Activated T-helper 1 cell treated with anti-CD3 and anti-CD28 coated beads, Interleukin-12 subunit alpha, Interleukin-12 subunit beta, Interleukin-2, Interleukin-4 antibody, amounts not matched to agents 30 ng/mL and 10 ng/mL and 1 ng/mL, durations not matched to agents 14 hours and 24 hours and 36 hours (primary cell): ENCODE results near the gene TM6SF1. TPM values are rescaled to one million over a fixed set of nuclear protein-coding genes. Genes with fewer than 3 reads are reported as not detected.

Experiments
- DNase-seq: peaks from one replicate; pipeline ENCODE4 v3.0.0; 2021; ENCODE audit warnings: low spot score
- H3K27ac Mint-ChIP-seq: one replicate; pipeline ENCODE4 v1.8.0; 2021; ENCODE audit warnings: mild to moderate bottlenecking, mixed read lengths
- H3K27me3 Mint-ChIP-seq: one replicate; pipeline ENCODE4 v1.8.0; 2022; ENCODE audit warnings: mild to moderate bottlenecking, moderate library complexity, mixed read lengths; ENCODE audit not compliant: insufficient read depth
- H3K36me3 Mint-ChIP-seq: one replicate; pipeline ENCODE4 v1.8.0; 2021; ENCODE audit warnings: low read depth, mixed read lengths
- H3K4me1 Mint-ChIP-seq: one replicate; pipeline ENCODE4 v1.8.0; 2021; ENCODE audit warnings: low read depth, mixed read lengths
- H3K4me3 Mint-ChIP-seq: one replicate; pipeline ENCODE4 v1.8.0; 2021; ENCODE audit warnings: mild to moderate bottlenecking, moderate library complexity, mixed read lengths
- H3K9me3 Mint-ChIP-seq: one replicate; pipeline ENCODE4 v1.8.0; 2021; ENCODE audit warnings: mixed read lengths
- intact Hi-C: fragments of 100-400 bp; cut with micrococcal nuclease; formaldehyde crosslinking; loops from one replicate; pipeline ENCODE4 v1.15.1; 2024
- total RNA-seq: library from RNA; stranded (reverse); gene quantifications from 2 replicates; pipeline ENCODE4 v1.2.3, GENCODE V29; 2022

Gene TM6SF1
- 4.5 and 5.2 TPM in 2 replicates for total RNA-seq

DNA sequence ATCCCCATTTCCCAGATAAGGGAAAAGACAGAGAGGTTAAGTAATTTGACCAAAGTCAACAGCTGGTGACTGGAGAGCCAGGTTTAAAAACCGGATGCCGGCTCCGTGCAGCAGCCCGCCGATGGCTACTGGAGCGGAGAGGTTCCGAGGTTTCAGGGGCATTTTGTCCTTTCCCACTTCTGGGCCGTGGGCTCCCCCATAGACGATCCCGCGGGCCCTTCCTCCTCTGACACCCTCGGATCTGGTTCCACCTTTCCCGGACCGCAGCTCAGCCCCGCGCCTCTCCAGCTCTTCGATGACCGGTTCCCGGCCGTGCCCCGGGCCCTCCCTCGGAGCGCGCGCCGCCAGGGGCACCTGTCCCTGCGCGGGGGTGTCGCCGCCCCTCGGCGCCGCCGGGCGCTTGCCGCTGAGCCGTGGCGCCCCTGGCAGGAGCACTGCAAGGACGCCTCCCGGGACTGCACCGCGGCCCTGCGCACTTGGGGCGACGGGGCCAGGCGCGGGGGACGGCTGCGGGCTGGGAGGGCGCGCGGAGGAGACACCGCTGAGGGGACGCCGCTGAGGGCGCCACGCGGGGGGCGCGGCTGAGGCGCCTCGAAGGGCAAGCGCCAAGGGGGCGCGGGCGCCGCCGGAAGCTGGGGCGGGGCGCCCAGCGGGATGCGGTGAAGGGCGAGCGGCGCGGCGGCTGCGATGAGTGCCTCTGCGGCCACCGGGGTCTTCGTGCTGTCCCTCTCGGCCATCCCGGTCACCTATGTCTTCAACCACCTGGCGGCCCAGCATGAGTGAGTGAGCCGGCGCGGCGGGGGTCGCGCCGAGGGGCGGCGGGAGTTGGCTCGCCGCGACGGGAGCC, at the start of gene TM6SF1:
Gene TM6SF1 (plus strand): TSS at position 652 of the 847 bp plus-strand sequence. CDS start 36 bp downstream, at position 688.
- Mint-ChIP-seq H3K4me3 (peak within 1 kb of the TSS; percentile 94), H3K4me1 (peaks cover 41% of the 10 kb centered on the region), H3K36me3 (peaks cover 12% of the 10 kb centered on the region), H3K27ac (peak within 1 kb of the TSS; percentile 86), H3K27me3 (peaks cover 15% of the 10 kb centered on the region), H3K9me3 (no peaks in the 10 kb centered on the region)
- intact Hi-C loops, result loop anchor here (1.0 to 2.0 kb wide), 2 partner anchors 92 to 96 kb away; partner anchors contain the start of gene C15orf40
- DNase-seq, result peak; percentile 23

GRCh38 chr15:83057696-83058376, 49.6 kb upstream of the TM6SF1 start:
- intact Hi-C loops, result no loop called here
- Mint-ChIP-seq H3K4me1 (peaks cover 23% of the 10 kb centered on the region), H3K27ac (no peak overlapping the region), H3K9me3 (no peaks in the 10 kb centered on the region), H3K4me3 (no peak overlapping the region), H3K36me3 (peaks cover 20% of the 10 kb centered on the region), H3K27me3 (no peaks in the 10 kb centered on the region)
- no peak for DNase-seq

GRCh38 chr15:83061680-83062079, 45.8 kb upstream of the TM6SF1 start:
- Mint-ChIP-seq H3K36me3 (peaks cover 20% of the 10 kb centered on the region), H3K4me3 (no peak overlapping the region), H3K27ac (no peak overlapping the region), H3K9me3 (no peaks in the 10 kb centered on the region), H3K27me3 (no peaks in the 10 kb centered on the region), H3K4me1 (peaks cover 37% of the 10 kb centered on the region)
- no peak for DNase-seq
- intact Hi-C loops, result loop anchor here (10.0 kb wide), 2 partner anchors 517 to 797 kb away; partner anchors contain the start of genes EFL1, RPS17 and SAXO2

DNA sequence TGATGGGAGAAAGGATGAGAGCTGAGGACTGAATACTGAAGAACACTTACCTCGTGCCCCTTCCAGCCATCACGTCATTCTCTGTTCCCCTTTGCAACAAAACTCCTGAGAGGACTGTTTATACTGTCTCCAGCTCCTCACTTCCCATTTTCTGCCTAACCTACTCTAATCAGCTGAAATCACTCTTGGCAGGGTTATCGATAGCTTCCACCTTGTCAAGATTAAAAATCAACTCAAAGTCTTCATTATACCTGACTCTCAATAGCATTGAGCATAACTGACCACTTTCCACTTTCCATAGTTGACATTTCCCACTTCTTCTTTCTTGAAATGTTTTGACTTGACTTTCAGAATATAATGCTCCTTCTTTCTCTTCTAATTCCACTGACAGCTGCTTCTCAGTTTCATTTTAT, 44.7 kb upstream of the TM6SF1 start:
- peaks cover 16% of the 10 kb centered on the region for H3K36me3 Mint-ChIP-seq
- no peak overlapping the region for H3K4me3 Mint-ChIP-seq
- H3K9me3 Mint-ChIP-seq, result no peaks in the 10 kb centered on the region
- no peak for DNase-seq
- peaks cover 31% of the 10 kb centered on the region for H3K4me1 Mint-ChIP-seq
- H3K27me3 Mint-ChIP-seq, result no peaks in the 10 kb centered on the region
- H3K27ac Mint-ChIP-seq, result no peak overlapping the region
- intact Hi-C loops, result loop anchor here (10.0 kb wide), 2 partner anchors 518 to 798 kb away; partner anchors contain the start of genes EFL1, RPS17 and SAXO2

- Mint-ChIP-seq H3K27me3 (no peaks in the 10 kb centered on the region), H3K9me3 (no peaks in the 10 kb centered on the region), H3K36me3 (peaks cover 16% of the 10 kb centered on the region), H3K27ac (no peak overlapping the region), H3K4me3 (no peak overlapping the region), H3K4me1 (peaks cover 29% of the 10 kb centered on the region)
- intact Hi-C loops, result loop anchor here (10.0 kb wide), 2 partner anchors 519 to 799 kb away; partner anchors contain the start of genes EFL1, RPS17 and SAXO2
- DNase-seq, result no peak
Observed at GRCh38 chr15:83063551-83063950, 43.9 kb upstream of the TM6SF1 start.

DNA sequence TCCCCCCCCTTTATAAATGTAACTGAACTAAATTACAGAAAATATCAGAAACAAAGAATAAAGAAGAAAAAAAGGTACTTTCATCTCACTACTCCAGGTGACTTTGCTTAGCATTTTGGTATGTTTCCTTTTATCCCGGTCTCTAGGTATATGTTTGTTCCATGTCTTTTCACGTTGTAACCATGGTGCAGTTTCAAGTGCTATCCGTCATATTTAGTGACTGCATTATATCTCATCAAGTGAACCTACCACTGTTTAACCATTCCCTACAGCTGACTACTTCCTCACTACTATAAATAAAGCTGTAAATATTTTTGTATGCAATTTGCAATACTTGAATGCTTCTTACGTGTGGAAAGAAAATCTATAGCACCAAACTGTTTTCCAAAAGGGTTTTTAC, 42.6 kb upstream of the TM6SF1 start:
- no peak for DNase-seq
- peaks cover 7% of the 10 kb centered on the region for H3K9me3 Mint-ChIP-seq
- H3K36me3 Mint-ChIP-seq, result peaks cover 14% of the 10 kb centered on the region
- intact Hi-C loops, result loop anchor here (1.0 to 10.0 kb wide), 5 partner anchors 98 to 800 kb away; partner anchors contain the start of genes EFL1, RPS17 and SAXO2
- H3K4me1 Mint-ChIP-seq, result peaks cover 32% of the 10 kb centered on the region
- no peaks in the 10 kb centered on the region for H3K27me3 Mint-ChIP-seq
- H3K27ac Mint-ChIP-seq, result peak overlapping the region; percentile 15
- H3K4me3 Mint-ChIP-seq, result peak overlapping the region; percentile 84

DNA sequence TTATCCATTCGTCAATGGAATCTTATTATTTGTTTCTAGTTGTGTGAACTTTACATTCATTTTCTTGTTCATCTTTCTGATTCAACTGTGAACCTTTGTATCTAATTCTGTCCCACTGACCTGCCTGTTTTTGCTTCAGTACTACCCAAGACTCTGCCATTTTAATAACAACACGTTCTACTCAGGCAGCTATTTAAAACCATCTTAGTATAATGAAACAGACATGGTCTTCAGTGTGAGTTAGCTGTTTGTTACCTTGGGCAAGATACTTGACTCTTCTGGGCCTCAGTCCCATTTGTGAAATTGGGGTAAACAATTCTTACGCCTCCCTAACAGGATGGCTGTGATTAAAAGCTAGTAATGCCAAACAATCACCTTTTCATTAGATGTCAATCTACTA, 42.0 kb upstream of the TM6SF1 start:
- Mint-ChIP-seq H3K4me1 (peaks cover 32% of the 10 kb centered on the region), H3K27me3 (peaks cover 2% of the 10 kb centered on the region), H3K27ac (peak overlapping the region; percentile 83), H3K36me3 (peaks cover 14% of the 10 kb centered on the region), H3K9me3 (peaks cover 8% of the 10 kb centered on the region), H3K4me3 (peak overlapping the region; percentile 84)
- no peak for DNase-seq
- intact Hi-C loops, result loop anchor here (1.0 to 10.0 kb wide), 5 partner anchors 98 to 801 kb away; partner anchors contain the start of genes EFL1, RPS17 and SAXO2

GRCh38 chr15:83066034-83066733, 41.3 kb upstream of the TM6SF1 start:
- peaks cover 16% of the 10 kb centered on the region for H3K36me3 Mint-ChIP-seq
- peaks cover 2% of the 10 kb centered on the region for H3K27me3 Mint-ChIP-seq
- H3K4me3 Mint-ChIP-seq, result peak overlapping the region; percentile 84

DNA sequence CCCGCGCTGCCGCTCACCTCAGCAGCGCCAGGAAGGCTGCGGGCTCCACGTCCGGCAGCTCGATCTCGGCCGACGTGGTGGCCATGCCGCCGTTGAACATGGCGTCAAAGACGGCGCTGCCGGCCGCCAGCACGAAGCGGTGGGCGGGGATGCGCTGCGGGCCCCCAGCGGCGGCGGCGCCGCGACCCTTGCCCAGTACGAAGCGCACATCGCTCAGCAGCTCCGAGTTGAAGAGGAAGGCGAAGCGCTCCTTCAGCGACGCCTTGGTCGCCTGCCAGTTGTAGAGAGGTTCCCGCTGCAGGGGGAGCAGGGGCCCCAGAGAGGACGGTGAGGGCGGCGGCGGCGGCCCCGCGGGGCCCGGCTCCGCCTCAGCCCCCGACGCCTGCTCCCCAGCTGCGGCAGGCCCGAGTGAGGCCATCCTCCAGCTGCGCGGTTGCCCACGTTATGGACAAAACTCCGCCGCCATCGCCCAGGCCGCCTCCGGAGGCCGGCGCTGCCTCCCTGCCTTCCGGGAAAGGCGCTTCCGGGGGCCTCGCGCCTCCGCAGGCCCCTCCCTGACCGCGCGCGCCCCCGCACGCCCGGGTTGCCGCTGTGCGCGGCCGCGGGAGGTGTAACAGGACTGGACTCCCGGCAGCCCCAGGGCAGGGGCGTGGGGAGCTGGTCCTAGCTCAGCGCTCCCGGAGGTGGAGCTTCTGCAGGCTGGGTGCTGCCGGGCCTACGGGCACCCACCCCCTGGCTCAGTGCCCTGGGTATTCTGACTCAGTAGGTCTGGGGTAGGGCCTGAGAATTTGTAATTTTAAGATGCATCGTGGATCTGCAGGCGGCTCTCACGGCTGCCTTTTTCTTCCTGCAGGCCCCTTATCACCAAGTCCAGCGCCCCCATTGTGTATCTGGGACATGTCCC, 40.5 kb upstream of the TM6SF1 start, which contains the start of gene BTBD1:
Gene BTBD1 (minus strand): TSS at position 519 of the 904 bp plus-strand sequence. CDS start 101 bp downstream, at position 418.
- peaks cover 2% of the 10 kb centered on the region for H3K27me3 Mint-ChIP-seq
- H3K9me3 Mint-ChIP-seq, result peaks cover 9% of the 10 kb centered on the region
- DNase-seq, result peak; percentile 84
- intact Hi-C loops, result loop anchor here (1.0 to 10.0 kb wide), 8 partner anchors 41 to 802 kb away; partner anchors contain the start of genes C15orf40, EFL1, RPS17 and SAXO2
- H3K36me3 Mint-ChIP-seq, result peaks cover 16% of the 10 kb centered on the region
- peaks cover 32% of the 10 kb centered on the region for H3K4me1 Mint-ChIP-seq
- peak within 1 kb of the TSS; percentile 84 for H3K4me3 Mint-ChIP-seq
- H3K27ac Mint-ChIP-seq, result peak within 1 kb of the TSS; percentile 83

More at GRCh38 chr15:83066034-83066733, 41.3 kb upstream of the TM6SF1 start:
- H3K4me1 Mint-ChIP-seq, result peaks cover 32% of the 10 kb centered on the region
- H3K9me3 Mint-ChIP-seq, result peaks cover 8% of the 10 kb centered on the region
- intact Hi-C loops, result loop anchor here (5.0 to 10.0 kb wide), 4 partner anchors 234 to 801 kb away; partner anchors contain the start of genes EFL1, RPS17 and SAXO2
- H3K27ac Mint-ChIP-seq, result peak overlapping the region; percentile 83
- DNase-seq, result no peak

- Mint-ChIP-seq H3K36me3 (peaks cover 16% of the 10 kb centered on the region), H3K4me1 (peaks cover 32% of the 10 kb centered on the region), H3K27ac (peak overlapping the region; percentile 19), H3K9me3 (peaks cover 14% of the 10 kb centered on the region), H3K27me3 (peaks cover 2% of the 10 kb centered on the region), H3K4me3 (peak overlapping the region; percentile 72)
- DNase-seq, result no peak
- intact Hi-C loops, result loop anchor here (1.0 to 10.0 kb wide), 8 partner anchors 41 to 803 kb away; partner anchors contain the start of genes C15orf40, EFL1, RPS17 and SAXO2
Observed at GRCh38 chr15:83067638-83067962, 39.8 kb upstream of the TM6SF1 start.

DNA sequence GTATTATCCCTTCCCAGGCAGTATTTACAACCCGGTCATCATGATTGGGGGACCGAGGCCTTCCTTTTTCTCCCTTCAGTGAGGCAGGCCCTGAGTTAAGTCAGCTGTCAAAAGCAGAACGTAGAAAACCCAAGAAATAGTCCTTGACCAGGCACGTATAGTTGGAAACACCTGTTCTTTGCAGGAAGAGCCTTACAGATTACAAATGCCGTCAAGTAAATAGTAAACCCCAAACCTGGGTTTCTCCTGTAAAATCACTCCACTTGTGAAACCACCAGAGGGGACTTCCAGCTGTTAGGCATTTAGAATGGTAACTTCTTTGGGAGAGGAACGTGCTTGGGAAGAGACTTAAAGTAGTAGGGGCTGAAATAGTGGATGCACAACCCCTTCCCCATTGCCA, 39.4 kb upstream of the TM6SF1 start:
- peaks cover 2% of the 10 kb centered on the region for H3K27me3 Mint-ChIP-seq
- intact Hi-C loops, result loop anchor here (5.0 to 10.0 kb wide), 4 partner anchors 236 to 803 kb away; partner anchors contain the start of genes EFL1, RPS17 and SAXO2
- DNase-seq, result no peak
- H3K27ac Mint-ChIP-seq, result peak overlapping the region; percentile 73
- peak overlapping the region; percentile 72 for H3K4me3 Mint-ChIP-seq
- peaks cover 16% of the 10 kb centered on the region for H3K36me3 Mint-ChIP-seq
- H3K4me1 Mint-ChIP-seq, result peaks cover 32% of the 10 kb centered on the region
- H3K9me3 Mint-ChIP-seq, result peaks cover 14% of the 10 kb centered on the region
